DND-41 (cell line): ENCODE data around the gene RAI2.

Experiments used
- EZH2 ChIP-seq: IDR thresholded peaks from 3 replicates; pipeline ENCODE4 v1.6.1; 2012; ENCODE audit warnings: borderline replicate concordance, low read depth, mild to moderate bottlenecking, moderate library complexity, low read length, inconsistent platforms; ENCODE audit not compliant: severe bottlenecking
- TF ChIP-seq, protein P1 (sequence below): IDR thresholded peaks from 2 replicates; pipeline ENCODE4 v1.5.1; 2012; ENCODE audit warnings: borderline replicate concordance, low read length, moderate library complexity, mild to moderate bottlenecking; ENCODE audit not compliant: poor library complexity, severe bottlenecking; ENCODE audit errors: extremely low read depth

DNA sequence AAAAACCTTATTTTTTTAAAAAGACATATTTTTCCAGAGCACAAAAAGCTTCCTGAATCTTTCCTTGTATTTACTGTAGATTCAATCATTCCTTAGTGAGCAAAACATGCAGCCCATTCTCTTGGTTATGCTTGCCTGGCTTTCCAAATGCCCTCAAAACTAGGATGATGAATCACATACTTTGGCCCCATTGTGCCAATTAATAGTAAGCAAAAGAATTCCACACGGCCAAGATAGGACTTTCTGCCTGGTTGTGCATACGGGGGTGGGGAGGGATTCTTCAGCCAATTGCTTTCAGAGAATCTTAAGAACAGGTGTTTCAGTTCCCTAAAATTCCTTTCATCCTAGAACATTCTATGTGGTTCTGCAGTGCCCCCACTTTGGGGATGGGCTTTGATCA lies 7.0 kb downstream of the RAI2 start:
- TF ChIP-seq, protein P1, sequence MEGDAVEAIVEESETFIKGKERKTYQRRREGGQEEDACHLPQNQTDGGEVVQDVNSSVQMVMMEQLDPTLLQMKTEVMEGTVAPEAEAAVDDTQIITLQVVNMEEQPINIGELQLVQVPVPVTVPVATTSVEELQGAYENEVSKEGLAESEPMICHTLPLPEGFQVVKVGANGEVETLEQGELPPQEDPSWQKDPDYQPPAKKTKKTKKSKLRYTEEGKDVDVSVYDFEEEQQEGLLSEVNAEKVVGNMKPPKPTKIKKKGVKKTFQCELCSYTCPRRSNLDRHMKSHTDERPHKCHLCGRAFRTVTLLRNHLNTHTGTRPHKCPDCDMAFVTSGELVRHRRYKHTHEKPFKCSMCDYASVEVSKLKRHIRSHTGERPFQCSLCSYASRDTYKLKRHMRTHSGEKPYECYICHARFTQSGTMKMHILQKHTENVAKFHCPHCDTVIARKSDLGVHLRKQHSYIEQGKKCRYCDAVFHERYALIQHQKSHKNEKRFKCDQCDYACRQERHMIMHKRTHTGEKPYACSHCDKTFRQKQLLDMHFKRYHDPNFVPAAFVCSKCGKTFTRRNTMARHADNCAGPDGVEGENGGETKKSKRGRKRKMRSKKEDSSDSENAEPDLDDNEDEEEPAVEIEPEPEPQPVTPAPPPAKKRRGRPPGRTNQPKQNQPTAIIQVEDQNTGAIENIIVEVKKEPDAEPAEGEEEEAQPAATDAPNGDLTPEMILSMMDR: no peak
- no peak for TF ChIP-seq EZH2
